PC-3 (cell line): ENCODE measurements around the gene TMEM86B. TPM values are rescaled to one million over a fixed set of nuclear protein-coding genes. Genes with fewer than 3 reads are reported as not detected.
A peak's percentile ranks its signal among the peaks of the same experiment; 100 is the strongest.

Source experiments
- ATAC-seq: fragments of 200-7000 bp; cut with Tn5 transposase; 2 replicates; pipeline ENCODE4 v1.9.1; 2020; ENCODE audit warnings: mild to moderate bottlenecking, moderate library complexity
- BruUV-seq: library from RNA; stranded (reverse); fragments of 400-500 nt; replicated peaks from 2 replicates; lab custom pipeline; 2021; lab: Mats Ljungman, UMichigan
- CTCF ChIA-PET: fragments of 300-600 bp; sonication (Branson Sonifier 250); formaldehyde crosslinking; loops from one replicate; lab custom pipeline; 2022; ENCODE audit warnings: antibody characterized with exemption; lab: Charles Lee
- POLR2A ChIA-PET: fragments of 300-600 bp; sonication (Branson Sonifier 250); formaldehyde crosslinking; loops from one replicate; lab custom pipeline; 2022; ENCODE audit warnings: antibody characterized with exemption; ENCODE audit not compliant: unreplicated experiment; lab: Charles Lee
- DNase-seq: peaks from one replicate; pipeline ENCODE4 v3.0.0-alpha.2; 2015
- H2AFZ ChIP-seq: fragments of 300-600 bp; sonication (generic); 2 replicates; pipeline ENCODE4 v1.6.0; 2016; ENCODE audit warnings: antibody characterized with exemption, low read length
- H3F3A ChIP-seq: fragments of 300-600 bp; sonication (generic); one replicate; pipeline ENCODE4 v1.6.0; 2017; ENCODE audit warnings: antibody characterized with exemption, low read length, control low read depth, mild to moderate bottlenecking; ENCODE audit not compliant: unreplicated experiment
- H3K27ac ChIP-seq: fragments of 300-600 bp; sonication (generic); 2 replicates; pipeline ENCODE4 v1.5.1; 2016; ENCODE audit warnings: mild to moderate bottlenecking, low read length
- H3K27me3 ChIP-seq: fragments of 300-600 bp; sonication (generic); 2 replicates; pipeline ENCODE4 v1.6.1; 2016; ENCODE audit warnings: low read length, mixed read lengths
- H3K36me3 ChIP-seq: fragments of 300-600 bp; sonication (generic); 2 replicates; pipeline ENCODE4 v1.6.1; 2016; ENCODE audit warnings: low read depth, mixed run types, low read length, mixed read lengths
- H3K4me1 ChIP-seq: fragments of 300-600 bp; sonication (generic); 2 replicates; pipeline ENCODE4 v1.5.1; 2016; ENCODE audit warnings: low read length; ENCODE audit not compliant: insufficient read depth
- H3K4me2 ChIP-seq: fragments of 300-600 bp; sonication (generic); 2 replicates; pipeline ENCODE4 v1.6.0; 2016; ENCODE audit warnings: low read length
- H3K4me3 ChIP-seq: fragments of 300-600 bp; sonication (generic); 2 replicates; pipeline ENCODE4 v1.5.1; 2016; ENCODE audit warnings: mild to moderate bottlenecking, low read length, mixed read lengths
- H3K79me2 ChIP-seq: fragments of 300-600 bp; sonication (generic); 2 replicates; pipeline ENCODE4 v1.6.1; 2017; ENCODE audit warnings: low read length, mixed read lengths
- H3K9ac ChIP-seq: fragments of 300-600 bp; sonication (generic); 2 replicates; pipeline ENCODE4 v1.6.0; 2016; ENCODE audit warnings: mild to moderate bottlenecking, low read length
- H3K9me2 ChIP-seq: fragments of 300-600 bp; sonication (generic); replicated peaks from 2 replicates; pipeline ENCODE4 v1.6.1; 2016; ENCODE audit warnings: mixed run types, low read length, mixed read lengths
- H3K9me3 ChIP-seq: fragments of 300-600 bp; sonication (generic); 2 replicates; pipeline ENCODE4 v1.6.1; 2016; ENCODE audit warnings: low read length, mixed read lengths
- H4K20me1 ChIP-seq: fragments of 300-600 bp; sonication (generic); 2 replicates; pipeline ENCODE4 v1.6.1; 2016; ENCODE audit warnings: low read length, mixed read lengths
- CTCF ChIP-seq: fragments of 300-600 bp; sonication (generic); conservative IDR thresholded peaks from 2 replicates; pipeline ENCODE4 v1.5.1; 2017; ENCODE audit warnings: antibody characterized with exemption, low read depth, mild to moderate bottlenecking, low read length
- EZH2 ChIP-seq: fragments of 300-600 bp; sonication (generic); IDR thresholded peaks from one replicate; pipeline ENCODE4 v1.6.1; 2017; ENCODE audit warnings: antibody characterized with exemption, mild to moderate bottlenecking, low read length; ENCODE audit not compliant: unreplicated experiment
- EZH2phosphoT487 ChIP-seq: fragments of 300-600 bp; sonication (generic); IDR thresholded peaks from 2 replicates; pipeline ENCODE4 v1.6.1; 2018; ENCODE audit warnings: mild to moderate bottlenecking, antibody characterized with exemption, low read length, borderline replicate concordance
- intact Hi-C: fragments of 100-400 bp; cut with micrococcal nuclease; formaldehyde crosslinking; loops from 2 replicates; pipeline ENCODE4 v1.9.0; 2023
- total RNA-seq: library from RNA; depleted of rRNA; stranded (reverse); fragments of >200 nt; gene quantifications from 2 replicates; pipeline ENCODE4 v1.2.3, GENCODE V29; 2014

Gene TMEM86B
- total RNA-seq, 1 experiment from 2014 or later, result 11.8 TPM

- ATAC-seq, result peak; percentile 6; the same call in 1 of the 2 replicates
- BruUV-seq, result no TSS peak
Observed at GRCh38 chr19:55224038-55224665, 4.4 kb downstream of the TMEM86B start.

GRCh38 chr19:55223291-55224037 is 5.1 kb downstream of the TMEM86B start:
- Histone ChIP-seq H3K9ac (no peak overlapping the region), H4K20me1 (no peaks in the 10 kb centered on the region), H3K9me3 (no peaks in the 10 kb centered on the region), H3K27me3 (no peaks in the 10 kb centered on the region), H3K4me1 (no peaks in the 10 kb centered on the region), H3K4me2 (no peak overlapping the region), H3K36me3 (peaks cover 10% of the 10 kb centered on the region; the same call in 1 of the 2 replicates), H2AFZ (no peak overlapping the region), H3K27ac (no peak overlapping the region), H3K4me3 (no peak overlapping the region), H3K9me2 (no peaks in the 10 kb centered on the region), H3K79me2 (no peaks in the 10 kb centered on the region), H3F3A (no peaks in the 10 kb centered on the region)
- intact Hi-C loops, result no loop called here
- ChIA-PET CTCF (no interaction called here), POLR2A (no interaction called here)
- TF ChIP-seq EZH2phosphoT487, result no peak
- no peak for TF ChIP-seq CTCF
- TF ChIP-seq EZH2, result no peak
- peak; percentile 7; the same call in 1 of the 2 replicates for ATAC-seq
- DNase-seq, result no peak
- BruUV-seq, result no TSS peak

More at GRCh38 chr19:55224038-55224665, 4.4 kb downstream of the TMEM86B start:
- H3K4me1 ChIP-seq, result no peaks in the 10 kb centered on the region
- no peak overlapping the region for H2AFZ ChIP-seq
- H3K4me3 ChIP-seq, result no peak overlapping the region
- TF ChIP-seq EZH2phosphoT487, result no peak
- TF ChIP-seq EZH2, result no peak
- TF ChIP-seq CTCF, result no peak
- H3K9me2 ChIP-seq, result no peaks in the 10 kb centered on the region
- no peaks in the 10 kb centered on the region for H3F3A ChIP-seq
- no peak overlapping the region for H3K27ac ChIP-seq
- H3K9me3 ChIP-seq, result no peaks in the 10 kb centered on the region
- DNase-seq, result no peak
- no peak overlapping the region for H3K9ac ChIP-seq
- intact Hi-C loops, result no loop called here
- H3K4me2 ChIP-seq, result no peak overlapping the region
- POLR2A ChIA-PET, result no interaction called here
- CTCF ChIA-PET, result no interaction called here
- no peaks in the 10 kb centered on the region for H4K20me1 ChIP-seq
- no peaks in the 10 kb centered on the region for H3K79me2 ChIP-seq
- peaks cover 11% of the 10 kb centered on the region; the same call in 1 of the 2 replicates for H3K36me3 ChIP-seq
- H3K27me3 ChIP-seq, result no peaks in the 10 kb centered on the region

GRCh38 chr19:55220525-55220924 is 8.0 kb downstream of the TMEM86B start:
- Histone ChIP-seq H3K4me3 (no peak overlapping the region), H3K4me1 (peaks cover 16% of the 10 kb centered on the region), H3K9ac (no peak overlapping the region), H3K9me3 (no peaks in the 10 kb centered on the region), H4K20me1 (no peaks in the 10 kb centered on the region), H3K9me2 (no peaks in the 10 kb centered on the region), H3F3A (no peaks in the 10 kb centered on the region), H2AFZ (no peak overlapping the region), H3K27me3 (no peaks in the 10 kb centered on the region), H3K79me2 (no peaks in the 10 kb centered on the region), H3K36me3 (no peaks in the 10 kb centered on the region), H3K27ac (no peak overlapping the region), H3K4me2 (no peak overlapping the region)
- TF ChIP-seq CTCF (no peak), EZH2 (no peak), EZH2phosphoT487 (no peak)
- no peak for ATAC-seq
- BruUV-seq, result no TSS peak
- ChIA-PET CTCF (no interaction called here), POLR2A (no interaction called here)
- intact Hi-C loops, result no loop called here
- DNase-seq, result no peak
